IPS-NIHi11 (cell line): ENCODE measurements around the gene DHRS4.

Source experiments
- DNase-seq: peaks from one replicate; pipeline ENCODE4 v3.0.0; 2012; ENCODE audit warnings: mixed read lengths, low spot score

Gene DHRS4

GRCh38 chr14:23953464-23954278, at the start of gene DHRS4:
Gene DHRS4 (plus strand): TSS chr14:23953770. CDS start chr14:23953789, 19 bp downstream.
- DNase-seq = peak; percentile 78

- peak; percentile 88 for DNase-seq
Measured at GRCh38 chr14:23910101-23910875, 43.3 kb upstream of the DHRS4 start.

GRCh38 chr14:23910876-23911210, 42.7 kb upstream of the DHRS4 start:
- no peak for DNase-seq

GRCh38 chr14:23915559-23915958, 38.0 kb upstream of the DHRS4 start:
- DNase-seq = no peak

- no peak for DNase-seq
Measured at GRCh38 chr14:23916004-23916403, 37.6 kb upstream of the DHRS4 start.

GRCh38 chr14:23916446-23916845, 37.1 kb upstream of the DHRS4 start:
- no peak for DNase-seq

GRCh38 chr14:23922545-23922944, 31.0 kb upstream of the DHRS4 start:
- no peak for DNase-seq

GRCh38 chr14:23925523-23926075, 28.0 kb upstream of the DHRS4 start:
- no peak for DNase-seq

- DNase-seq = no peak
Measured at GRCh38 chr14:23926543-23926942, 27.0 kb upstream of the DHRS4 start.

GRCh38 chr14:23929136-23929535, 24.4 kb upstream of the DHRS4 start:
- DNase-seq = no peak

GRCh38 chr14:23929822-23930294, 23.7 kb upstream of the DHRS4 start:
- peak; percentile 89 for DNase-seq

GRCh38 chr14:23930742-23931141, 22.8 kb upstream of the DHRS4 start:
- no peak for DNase-seq

- DNase-seq = no peak
Measured at GRCh38 chr14:23931721-23932289, 21.8 kb upstream of the DHRS4 start.

GRCh38 chr14:23932639-23933038, 20.9 kb upstream of the DHRS4 start:
- DNase-seq = no peak

- no peak for DNase-seq
Measured at GRCh38 chr14:23933108-23933741, 20.3 kb upstream of the DHRS4 start.

- DNase-seq = no peak
Measured at GRCh38 chr14:23933742-23934128, 19.8 kb upstream of the DHRS4 start.

GRCh38 chr14:23935158-23935557, 18.4 kb upstream of the DHRS4 start:
- no peak for DNase-seq

- no peak for DNase-seq
Measured at GRCh38 chr14:23936084-23936829, 17.3 kb upstream of the DHRS4 start.

GRCh38 chr14:23937203-23937602, 16.4 kb upstream of the DHRS4 start:
- no peak for DNase-seq

GRCh38 chr14:23938823-23939222, 14.7 kb upstream of the DHRS4 start:
- DNase-seq = no peak

GRCh38 chr14:23939607-23940326, 13.8 kb upstream of the DHRS4 start:
- DNase-seq = no peak
